ENCODE measurements around the gene CFAP65. TPM values are rescaled to one million over a fixed set of nuclear protein-coding genes. Genes with fewer than 3 reads are reported as not detected.

CFAP65 gene
- total and polyA plus RNA-seq, 9 of the 15 experiments (the other 6 are each of a cell fraction or from before 2014, with no cell fraction given): not detected

DNA sequence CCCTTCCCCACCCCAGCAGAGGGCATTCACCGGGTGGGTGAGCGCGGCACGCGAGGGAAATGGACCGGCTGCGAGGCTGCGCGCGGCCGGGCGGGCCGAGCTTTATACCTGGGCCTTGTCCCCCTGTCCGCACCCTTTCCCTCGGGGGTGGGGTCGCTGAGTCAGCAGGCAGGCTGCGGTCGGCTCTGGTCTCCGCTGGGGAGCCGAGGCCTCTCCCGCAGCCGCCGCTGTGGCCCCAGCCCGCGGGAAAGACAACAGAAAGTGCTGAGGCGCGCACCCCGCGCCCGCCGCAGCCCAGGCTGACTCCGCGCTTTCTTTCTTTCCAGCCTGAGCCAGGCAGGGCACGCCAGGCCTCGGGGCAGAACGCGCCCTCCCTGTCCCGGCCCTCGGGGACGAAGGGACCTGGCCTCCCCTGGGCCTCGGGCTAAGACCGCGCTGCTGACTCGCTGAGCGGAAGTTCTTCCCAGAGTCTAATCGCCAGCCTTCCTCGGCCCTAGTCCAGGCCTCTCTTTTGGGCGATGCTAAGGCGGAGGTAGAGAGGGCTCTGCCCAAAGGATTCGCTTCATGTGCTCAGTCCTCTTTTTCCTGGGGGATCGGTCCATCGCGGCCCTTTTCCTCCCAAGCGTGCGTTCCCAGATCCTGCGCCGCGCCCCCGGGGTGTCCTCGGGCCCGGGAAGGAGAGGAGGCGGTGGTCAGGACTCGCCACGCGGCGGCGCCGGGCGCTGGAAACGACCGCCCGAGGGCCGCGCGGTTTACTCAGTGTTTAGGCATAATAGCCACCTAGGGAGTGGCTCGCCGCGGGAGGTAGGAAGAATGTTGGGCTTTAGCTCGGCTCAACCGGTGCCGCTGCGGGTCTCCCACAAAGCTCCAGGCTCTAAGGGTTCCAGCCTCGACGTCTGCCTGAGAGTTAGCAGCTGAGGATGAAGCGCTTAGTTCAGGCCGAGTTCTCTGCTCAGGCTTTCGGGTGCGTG, 47.7 kb downstream of the CFAP65 start, which contains the start of gene CRYBA2 (continued):
- TF ChIP-seq E2F6 (IDR thresholded peaks at IDR 0.05; ENCODE audit: borderline replicate concordance in 1 of 2, extremely low read depth in 1 of 2, insufficient read depth in 1 of 2, insufficient read length in 1 of 2, low read depth in 1 of 2, low read length in 1 of 2, poor library complexity in 1 of 2, severe bottlenecking in 1 of 2) (peak in 1 of 2 experiments; percentile 35), C11orf30 (IDR thresholded peaks at IDR 0.05; ENCODE audit: low read depth) (peak; percentile 73), UBTF (IDR thresholded peaks at IDR 0.05; ENCODE audit: borderline replicate concordance in 1 of 2, low read depth in 2 of 2, low read length in 2 of 2) (0 out of 4 replicates have a peak, but pooled peaks of 1 of the 2 experiments have one; percentile 10)

Measured in K562 (cell line).